NOMO-1 treated with DMSO at 0.1 percent for 48 hours (cell line): ENCODE measurements around the gene BRPF3.
A peak's percentile ranks its signal among the peaks of the same experiment; 100 is the strongest.
"Not testable (repeated sequence)": the region's sequence is repeated elsewhere in the genome, so short reads cannot be mapped to it uniquely, and the experiment has no call there.

ENCODE experiments used
- DNase-seq: peaks from one replicate; lab custom pipeline; 2025; ENCODE audit not compliant: unreplicated experiment; lab: John Stamatoyannopoulos, UW

The BRPF3 gene

DNA sequence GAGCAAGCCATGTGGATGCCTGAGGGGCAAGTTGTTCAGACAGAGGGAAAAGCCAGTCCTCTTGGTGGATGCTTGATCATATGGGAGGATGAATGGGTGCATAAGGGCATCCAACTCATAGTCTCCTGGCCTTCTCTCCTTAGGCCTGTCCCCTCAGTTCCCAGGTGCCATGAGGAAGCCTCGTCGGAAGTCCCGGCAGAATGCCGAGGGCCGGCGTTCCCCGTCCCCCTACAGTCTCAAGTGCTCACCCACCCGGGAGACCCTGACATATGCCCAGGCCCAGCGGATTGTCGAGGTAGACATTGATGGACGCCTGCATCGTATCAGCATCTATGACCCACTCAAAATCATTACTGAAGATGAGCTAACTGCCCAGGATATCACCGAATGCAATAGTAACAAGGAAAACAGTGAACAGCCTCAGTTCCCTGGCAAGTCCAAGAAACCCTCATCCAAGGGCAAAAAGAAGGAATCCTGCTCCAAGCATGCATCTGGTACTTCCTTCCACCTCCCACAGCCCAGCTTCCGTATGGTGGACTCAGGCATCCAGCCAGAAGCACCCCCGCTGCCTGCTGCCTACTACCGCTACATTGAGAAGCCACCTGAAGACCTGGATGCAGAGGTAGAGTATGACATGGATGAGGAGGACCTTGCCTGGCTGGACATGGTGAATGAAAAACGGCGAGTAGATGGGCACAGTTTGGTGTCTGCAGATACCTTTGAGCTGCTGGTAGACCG lies 3.8 kb downstream of the BRPF3 start:
- DNase-seq: no peak

- no peak for DNase-seq
Observed at GRCh38 chr6:36200998-36201596, 4.6 kb downstream of the BRPF3 start.

GRCh38 chr6:36201612-36202011 lies 5.1 kb downstream of the BRPF3 start:
- DNase-seq: no peak

DNA sequence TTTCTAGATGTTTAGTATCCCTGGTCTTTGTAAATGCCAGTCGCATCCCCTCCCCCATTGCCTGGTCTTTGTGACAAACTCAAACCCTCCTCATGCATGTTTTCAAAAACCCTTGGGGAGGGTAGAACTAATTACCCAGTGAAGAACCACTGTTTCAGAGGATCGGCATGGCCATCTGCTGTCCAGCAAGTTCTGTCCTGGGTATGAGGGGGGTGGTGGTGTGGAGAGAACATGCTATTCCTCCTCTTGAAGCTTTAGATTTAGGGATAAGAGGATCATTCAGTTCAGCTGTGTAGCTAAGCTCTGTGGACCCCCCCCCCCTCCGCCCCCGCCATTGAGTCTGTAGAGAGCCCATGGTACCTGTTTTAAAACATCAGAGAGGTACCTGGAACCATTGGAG lies 5.6 kb downstream of the BRPF3 start:
- no peak for DNase-seq

DNA sequence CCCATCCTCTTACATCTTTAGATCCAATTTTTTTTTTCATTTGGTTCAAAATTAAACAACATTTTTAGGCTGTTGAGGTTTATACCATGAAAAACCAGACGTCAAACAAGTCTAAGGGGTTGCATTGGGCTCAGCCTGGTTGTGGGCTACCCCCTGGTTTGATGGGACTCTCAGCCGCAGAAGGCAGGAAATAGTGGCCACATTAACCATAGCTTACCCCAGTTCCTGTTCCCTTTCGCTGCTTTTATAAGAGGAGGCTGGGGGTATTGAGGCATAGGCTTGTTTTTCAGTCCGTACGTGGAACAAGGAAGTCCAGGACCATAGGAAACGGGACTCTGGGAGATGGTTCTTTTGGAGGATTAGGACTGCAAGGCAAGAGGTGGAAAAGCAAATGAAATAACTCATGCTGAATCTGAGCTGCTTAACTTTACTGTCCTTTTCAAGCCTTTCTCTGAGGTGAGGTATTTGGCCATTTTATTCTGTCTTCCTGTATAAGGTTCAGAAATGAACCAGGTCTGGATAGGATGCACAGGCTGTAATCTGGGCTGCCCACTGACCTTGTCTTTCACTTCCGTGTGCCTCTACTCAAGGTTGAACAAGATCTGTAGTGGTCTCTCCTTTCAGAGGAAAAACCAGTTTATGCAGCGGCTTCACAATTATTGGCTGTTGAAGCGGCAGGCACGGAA lies 7.7 kb downstream of the BRPF3 start:
- DNase-seq: peak; percentile 64

- DNase-seq: no peak
Observed at GRCh38 chr6:36207155-36207554, 10.6 kb downstream of the BRPF3 start.

DNA sequence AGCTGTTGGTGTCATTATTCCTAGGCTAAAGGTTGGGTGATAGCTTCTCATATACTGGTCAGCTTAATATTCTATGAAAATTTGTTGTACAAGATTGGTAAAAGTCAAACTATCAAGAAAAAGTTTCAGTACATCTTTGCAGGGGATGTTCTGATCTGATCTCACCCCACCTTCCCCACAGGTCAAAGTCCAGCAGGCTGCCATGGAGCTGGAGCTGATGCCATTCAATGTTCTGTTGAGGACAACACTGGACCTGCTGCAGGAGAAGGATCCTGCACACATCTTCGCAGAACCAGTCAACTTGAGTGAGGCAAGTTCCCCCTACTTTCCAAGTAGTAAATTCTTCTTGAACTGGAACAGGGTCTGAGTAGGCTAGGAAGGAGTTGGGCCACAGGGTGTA lies 13.1 kb downstream of the BRPF3 start:
- DNase-seq: no peak

- no peak for DNase-seq
Observed at GRCh38 chr6:36210182-36210581, 13.6 kb downstream of the BRPF3 start.

- DNase-seq: no peak
Observed at GRCh38 chr6:36210886-36211595, 14.5 kb downstream of the BRPF3 start.

- no peak for DNase-seq
Observed at GRCh38 chr6:36216559-36216958, 20.0 kb downstream of the BRPF3 start.

- DNase-seq: no peak
Observed at GRCh38 chr6:36217188-36217587, 20.6 kb downstream of the BRPF3 start.

- DNase-seq: no peak
Observed at GRCh38 chr6:36217946-36218345, 21.4 kb downstream of the BRPF3 start.

- not testable (repeated sequence) for DNase-seq
Observed at GRCh38 chr6:36218516-36218915, 22.0 kb downstream of the BRPF3 start.

DNA sequence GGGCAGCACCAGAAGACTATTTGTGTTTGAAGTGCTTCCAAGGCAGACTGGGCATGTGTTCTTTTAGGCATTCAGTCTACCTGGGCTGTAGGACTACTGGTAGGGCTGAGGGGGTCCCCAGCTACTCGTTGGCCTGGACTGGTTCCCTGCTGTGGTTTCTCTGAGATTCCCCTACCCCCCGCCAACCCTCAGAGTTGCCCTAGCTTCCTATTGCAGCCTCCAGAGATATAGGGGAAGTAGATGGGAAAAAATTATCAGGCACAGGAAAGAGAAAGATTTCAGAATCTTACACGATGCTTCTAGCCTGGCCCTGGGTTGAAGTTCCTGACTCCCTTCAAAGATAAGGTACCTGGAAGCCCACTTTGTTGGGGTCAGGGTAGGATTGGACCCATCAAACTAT lies 22.5 kb downstream of the BRPF3 start:
- DNase-seq: no peak

DNA sequence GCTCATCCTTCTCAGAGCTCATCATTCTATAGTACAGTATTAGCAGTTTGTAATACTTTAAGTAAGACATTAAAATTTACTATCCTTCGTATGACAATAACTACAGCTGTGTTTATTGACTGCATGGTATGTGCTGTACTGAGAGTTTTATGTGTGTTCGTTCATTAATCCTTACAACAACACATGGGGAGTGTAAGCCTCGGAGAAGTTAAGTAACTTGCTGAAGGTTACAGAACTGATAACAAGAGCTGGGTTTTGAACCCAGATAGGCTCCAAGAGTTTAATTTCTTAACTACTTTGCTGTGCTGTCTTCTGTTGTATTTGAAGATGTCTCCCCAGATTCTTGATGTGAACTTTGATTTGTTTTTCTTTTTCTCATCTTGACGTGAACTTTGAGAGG lies 23.7 kb downstream of the BRPF3 start:
- DNase-seq: no peak

DNA sequence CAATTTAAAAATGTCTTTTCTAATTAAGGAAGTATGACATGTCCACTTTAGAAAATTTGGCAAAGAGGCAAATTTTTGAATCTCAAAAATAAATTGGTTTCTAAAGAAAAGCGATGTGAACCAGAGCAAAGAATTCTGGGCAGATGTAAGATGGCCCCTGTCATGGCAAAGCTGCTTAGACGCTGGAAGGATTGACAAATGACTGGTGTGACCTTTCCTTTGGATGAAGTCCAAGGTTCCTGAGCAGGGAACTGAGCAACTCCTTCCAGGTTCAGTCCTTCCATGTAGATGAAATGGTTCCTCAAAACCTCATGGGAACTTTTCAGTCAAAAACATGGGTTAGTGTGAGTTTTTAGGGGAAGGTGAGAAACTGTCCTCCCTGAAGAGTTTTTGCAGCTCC lies 25.1 kb downstream of the BRPF3 start:
- DNase-seq: no peak

GRCh38 chr6:36222924-36223323 lies 26.4 kb downstream of the BRPF3 start:
- no peak for DNase-seq

DNA sequence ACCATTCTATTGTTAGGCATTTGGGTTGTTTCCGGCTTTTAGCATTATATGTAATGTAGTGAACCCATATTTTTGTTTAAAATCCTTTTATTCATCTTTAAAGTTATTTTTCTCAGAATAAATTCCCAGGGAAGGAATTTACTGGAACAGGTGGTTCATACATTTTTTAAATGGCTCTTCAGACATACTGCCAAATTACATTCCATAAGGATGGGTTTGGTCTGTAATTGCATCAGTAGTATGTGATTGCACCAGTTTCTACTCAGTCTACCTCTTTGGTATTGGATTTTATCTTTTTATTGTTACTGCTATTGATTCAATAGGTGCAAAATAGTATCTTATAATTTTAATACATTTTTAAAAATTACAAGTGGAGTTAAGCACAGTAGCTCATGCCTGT lies 27.2 kb downstream of the BRPF3 start:
- no peak for DNase-seq

GRCh38 chr6:36224918-36225461 lies 28.4 kb downstream of the BRPF3 start:
- DNase-seq: no peak

GRCh38 chr6:36226438-36227047 lies 30.0 kb downstream of the BRPF3 start:
- DNase-seq: no peak
